Left forelimb (tissue), 1 donor: Measurements from ENCODE around the gene MIA2.

Experiments used
- DNase-seq: peaks from one replicate; pipeline ENCODE4 v3.0.0-alpha.2; 2018; ENCODE audit warnings: low spot score

MIA2 gene

DNA sequence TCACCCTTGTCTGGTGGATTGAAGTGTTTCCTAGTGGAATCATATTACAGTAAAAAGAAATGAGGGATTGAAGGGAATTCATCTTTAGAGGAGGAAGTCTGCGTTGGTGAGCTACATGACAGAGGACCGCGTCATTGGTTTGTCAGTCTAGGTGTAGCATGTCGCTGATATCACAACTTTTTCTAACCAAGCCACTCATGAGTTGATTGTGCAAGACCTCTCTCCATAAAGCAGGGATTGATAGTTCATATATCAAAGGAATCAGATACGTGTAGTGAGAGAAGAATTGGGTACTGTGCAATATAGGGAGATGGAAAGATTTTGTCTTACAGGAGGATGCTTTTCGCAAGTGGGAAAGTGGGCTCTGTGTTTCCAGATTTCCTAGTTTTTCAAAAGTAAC lies 201.5 kb downstream of the MIA2 start:
- no peak for DNase-seq
